Spleen (tissue), 7 donors: ENCODE data around the gene FILIP1L.

Experiments
- POLR2A ChIP-seq, 3 donors: fragments of 450-650 bp; IDR thresholded peaks; one replicate each; pipeline ENCODE4 v1.5.1; 2017; ENCODE audit warnings: antibody characterized with exemption in 3 of 3, mild to moderate bottlenecking in 1 of 3
- TF ChIP-seq, protein P1 (sequence below), 11 experiments: fragments of 200-600 bp in 7 of 11; fragments of 450-650 bp in 4 of 11; sonication (generic) in 4 of 11; IDR thresholded peaks in 8 of 11; conservative IDR thresholded peaks in 3 of 11; 1 replicate in 7 of 11; 2 replicates in 4 of 11; pipeline versions ENCODE4 v1.4.0 to v1.8.0; 2016 to 2021; ENCODE audit warnings: antibody characterized with exemption in 11 of 11, inconsistent platforms in 4 of 11, mild to moderate bottlenecking in 1 of 11
- donor health status: DM: no; HTN: no; CAD: no; lungs with moderate emphysema.
- donor health status: DM: no; HTN: no; CAD: no.
- donor health status: DM: no; HTN: no; CAD: no.

DNA sequence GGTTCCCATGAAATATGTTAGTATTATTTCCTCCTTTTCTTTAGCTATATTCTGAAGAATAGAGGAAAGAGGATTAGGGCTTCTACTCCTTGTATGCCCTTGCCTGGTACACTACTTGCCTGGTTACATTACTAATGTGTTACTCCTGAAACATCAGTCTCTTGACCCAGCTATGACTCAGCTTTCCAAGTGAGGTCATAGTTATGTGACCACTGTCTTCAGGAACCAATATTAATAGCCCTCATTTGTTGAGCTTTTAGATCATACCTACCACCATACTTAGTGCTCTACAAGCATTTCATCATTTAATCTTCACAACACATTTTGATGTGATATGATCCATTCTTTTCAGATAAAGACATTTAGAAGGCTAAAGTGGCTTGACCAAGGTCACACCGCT is 236.3 kb downstream of the FILIP1L start:
- TF ChIP-seq, protein P1, sequence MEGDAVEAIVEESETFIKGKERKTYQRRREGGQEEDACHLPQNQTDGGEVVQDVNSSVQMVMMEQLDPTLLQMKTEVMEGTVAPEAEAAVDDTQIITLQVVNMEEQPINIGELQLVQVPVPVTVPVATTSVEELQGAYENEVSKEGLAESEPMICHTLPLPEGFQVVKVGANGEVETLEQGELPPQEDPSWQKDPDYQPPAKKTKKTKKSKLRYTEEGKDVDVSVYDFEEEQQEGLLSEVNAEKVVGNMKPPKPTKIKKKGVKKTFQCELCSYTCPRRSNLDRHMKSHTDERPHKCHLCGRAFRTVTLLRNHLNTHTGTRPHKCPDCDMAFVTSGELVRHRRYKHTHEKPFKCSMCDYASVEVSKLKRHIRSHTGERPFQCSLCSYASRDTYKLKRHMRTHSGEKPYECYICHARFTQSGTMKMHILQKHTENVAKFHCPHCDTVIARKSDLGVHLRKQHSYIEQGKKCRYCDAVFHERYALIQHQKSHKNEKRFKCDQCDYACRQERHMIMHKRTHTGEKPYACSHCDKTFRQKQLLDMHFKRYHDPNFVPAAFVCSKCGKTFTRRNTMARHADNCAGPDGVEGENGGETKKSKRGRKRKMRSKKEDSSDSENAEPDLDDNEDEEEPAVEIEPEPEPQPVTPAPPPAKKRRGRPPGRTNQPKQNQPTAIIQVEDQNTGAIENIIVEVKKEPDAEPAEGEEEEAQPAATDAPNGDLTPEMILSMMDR (IDR thresholded peaks at IDR 0.05 in 8 of 11, conservative IDR thresholded peaks at IDR 0.05 in 3 of 11) = no peak
- TF ChIP-seq POLR2A (IDR thresholded peaks at IDR 0.05) = no peak
